ENCODE results near the gene SLC6A5. TPM values are rescaled to one million over a fixed set of nuclear protein-coding genes. Genes with fewer than 3 reads are reported as not detected.
"Not testable (repeated sequence)": the region's sequence is repeated elsewhere in the genome, so short reads cannot be mapped to it uniquely, and the experiment has no call there.

Gene SLC6A5
- polyA plus RNA-seq (ENCODE audit: insufficient read length in 10 of 10): under 1 TPM in 1 of 10 donors, not detected in 9; 0.06 TPM
- long read RNA-seq, donor 1: 0 reads
- long read RNA-seq, donor 2: 0 reads
- long read RNA-seq, donor 3: 0 reads
- long read RNA-seq, donor 4: 0 reads
- long read RNA-seq, donor 5: 0 reads
- long read RNA-seq, donor 6: 0 reads
- long read RNA-seq, donor 7: 0 reads
- long read RNA-seq, donor 8: 0 reads
- long read RNA-seq, donor 9: 0 reads

DNA sequence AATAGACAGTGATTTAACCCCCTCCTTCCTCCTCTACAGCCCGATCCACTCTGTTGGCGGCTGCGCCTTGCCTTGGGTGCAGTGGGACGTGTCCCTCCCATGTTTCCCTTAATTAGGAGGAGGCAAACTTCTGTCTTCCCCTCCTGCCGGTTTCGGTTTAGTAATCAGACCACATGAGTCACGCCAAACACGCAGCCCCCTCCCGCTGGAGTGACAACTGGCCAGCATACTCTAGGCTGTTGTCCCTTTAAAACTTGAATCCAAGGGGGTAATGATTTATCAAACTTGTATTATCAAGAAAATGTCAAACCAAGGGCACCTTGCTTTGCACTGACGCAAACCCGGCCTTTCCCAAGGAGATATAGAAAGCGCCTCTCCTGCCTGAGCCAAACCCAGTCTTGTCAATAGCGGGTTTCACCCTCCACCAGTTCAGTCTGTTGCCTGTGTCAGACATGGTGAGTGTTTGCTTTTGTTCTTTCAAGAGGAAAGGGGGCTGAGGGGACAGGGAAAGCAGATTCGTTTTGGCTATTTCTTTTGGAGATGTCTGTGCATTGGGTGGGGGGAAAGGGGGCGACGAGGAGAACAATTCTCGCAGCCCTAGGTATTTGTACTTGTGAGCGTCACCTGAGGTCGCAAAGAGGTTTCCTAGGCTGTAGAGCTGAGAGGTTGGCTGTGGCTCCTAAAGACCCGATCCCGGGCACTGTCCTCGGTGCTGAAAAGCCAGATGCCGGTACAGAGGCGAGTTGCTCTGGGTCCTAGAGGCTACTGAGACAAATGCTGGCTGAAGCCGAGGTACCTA is at the start of gene SLC6A5:
Gene SLC6A5 (plus strand): TSS at position 388 of the 799 bp plus-strand sequence. CDS start 65 bp downstream, at position 453.
- DNase-seq: peak; percentile 33 to 72 (median 66)

DNA sequence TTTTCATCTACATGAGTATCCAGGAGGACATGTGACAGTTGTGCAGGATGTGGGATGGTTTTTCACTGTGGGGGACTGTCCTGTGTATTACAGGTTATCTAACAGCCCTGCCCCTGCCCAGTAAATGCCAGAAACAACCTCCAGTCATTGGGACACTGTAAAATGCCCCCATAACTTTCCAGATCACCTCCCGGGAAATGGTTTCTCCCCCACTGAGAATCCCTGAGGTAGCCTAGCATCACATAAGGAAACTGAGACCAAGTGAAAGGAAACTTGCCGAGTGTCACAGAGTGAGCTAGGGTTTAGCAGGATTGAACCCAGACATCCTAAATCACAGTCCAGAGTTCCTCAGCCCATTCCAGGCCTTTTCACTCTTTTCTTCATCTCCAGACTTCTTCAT is 48.3 kb upstream of the SLC6A5 start:
- no peak for DNase-seq

DNA sequence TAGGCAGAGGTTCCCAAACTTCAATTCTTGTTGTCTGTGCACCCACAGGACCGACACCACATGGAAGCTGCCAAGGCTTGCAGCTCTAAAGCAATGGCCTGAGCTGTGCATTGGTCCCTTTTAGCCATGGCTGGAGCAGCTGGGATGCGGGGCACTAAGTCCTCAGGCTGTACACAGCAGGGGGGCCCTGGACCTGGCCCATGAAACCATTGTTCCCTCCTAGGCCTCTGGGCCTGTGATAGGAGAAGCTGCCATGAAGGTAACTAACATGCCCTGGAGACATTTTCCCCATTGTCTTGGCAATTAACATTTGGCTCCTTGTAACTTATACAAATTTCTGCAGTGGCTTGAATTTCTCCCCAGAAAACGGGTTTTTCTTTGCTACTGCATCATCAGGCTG is 43.6 kb upstream of the SLC6A5 start:
- no peak for DNase-seq

DNA sequence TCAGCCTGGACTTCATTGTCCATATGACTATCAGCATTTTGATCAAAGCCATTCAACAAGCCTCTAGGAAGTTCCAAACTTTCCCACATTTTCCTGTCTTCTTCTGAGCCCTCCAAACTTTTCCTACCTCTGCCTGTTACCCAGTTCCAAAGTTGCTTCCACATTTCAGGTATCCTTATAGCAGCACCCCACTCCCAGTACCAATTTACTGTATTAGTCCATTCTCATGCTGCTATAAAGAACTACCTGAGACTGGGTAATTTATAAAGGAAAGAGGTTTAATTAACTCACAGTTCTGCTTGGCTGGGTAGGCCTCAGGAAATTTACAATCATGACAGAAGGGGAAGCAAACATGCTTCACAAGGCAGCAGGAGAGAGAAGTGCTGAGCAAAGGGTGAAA is 43.0 kb upstream of the SLC6A5 start:
- not testable (repeated sequence) for DNase-seq

DNA sequence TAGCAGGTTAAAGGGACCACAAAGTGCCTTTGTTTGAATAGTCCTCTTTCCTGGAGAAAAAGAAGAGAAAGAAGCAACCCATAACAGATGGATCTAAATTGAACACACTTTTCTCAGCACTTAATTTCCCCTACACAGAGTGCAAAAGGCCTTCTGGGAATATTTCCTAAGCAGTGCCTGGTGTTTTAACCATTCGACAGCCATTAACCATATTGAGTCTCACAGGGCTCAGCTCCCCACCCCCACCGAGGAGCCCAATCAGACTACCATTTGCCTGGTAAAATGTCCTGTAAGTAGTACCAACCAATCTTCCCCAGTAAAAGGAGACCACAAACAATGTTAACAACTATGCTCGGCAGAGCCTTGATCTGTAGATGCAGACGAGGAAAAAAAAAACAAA is 40.7 kb upstream of the SLC6A5 start:
- DNase-seq: no peak

DNA sequence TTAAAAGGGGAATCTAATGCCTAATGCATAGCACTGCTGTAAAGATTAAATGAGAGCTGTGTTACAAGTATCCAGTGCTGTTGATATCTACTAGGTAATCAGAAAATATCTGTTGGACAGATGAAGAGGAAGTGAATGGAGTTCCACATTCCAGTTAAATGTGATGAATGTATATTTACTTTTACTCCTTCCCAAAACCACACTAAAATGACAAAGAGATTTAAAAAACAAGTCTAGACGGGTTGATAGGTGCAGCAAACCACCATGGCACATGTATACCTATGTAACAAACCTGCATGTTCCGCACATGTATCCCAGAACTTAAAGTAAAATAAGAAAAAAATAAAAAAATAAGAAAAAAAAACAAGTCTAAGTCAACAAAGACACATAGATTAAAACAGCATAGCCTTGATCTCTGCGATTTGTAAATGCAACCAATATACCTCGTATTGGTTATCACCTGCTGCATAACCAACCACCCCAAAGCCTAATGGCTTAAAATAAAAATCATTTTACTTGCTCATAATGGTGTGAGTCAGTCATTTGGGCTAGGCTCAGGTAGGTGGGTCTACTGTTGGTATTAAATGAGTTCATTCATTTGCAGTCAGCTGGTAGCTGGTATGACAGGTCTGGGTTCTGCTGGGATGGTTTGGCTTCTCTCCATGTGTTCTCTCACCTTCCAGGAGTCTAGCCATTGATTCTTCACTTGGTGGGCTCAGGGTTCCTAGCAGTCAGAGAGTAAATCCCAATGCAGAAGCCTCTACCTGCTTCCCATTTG is 39.7 kb upstream of the SLC6A5 start:
- DNase-seq: no peak

DNA sequence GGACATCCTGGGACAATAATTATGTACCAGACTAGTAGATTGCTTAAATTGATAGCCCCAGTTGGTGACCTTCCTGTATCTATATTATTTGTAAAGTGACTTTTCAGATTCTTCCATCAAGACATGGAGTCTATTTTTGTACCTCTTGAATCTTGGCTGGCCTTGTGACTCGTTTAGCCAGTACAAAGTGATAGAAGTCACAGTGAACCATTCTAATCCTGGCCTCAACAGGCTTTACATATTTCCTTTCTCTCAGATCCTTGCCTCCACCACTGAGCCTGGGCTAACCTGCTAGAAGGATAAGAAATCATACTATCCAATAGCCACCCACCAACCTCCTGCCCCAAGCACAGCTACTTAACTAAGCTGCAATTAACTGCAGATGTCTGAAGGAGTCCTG is 37.5 kb upstream of the SLC6A5 start:
- no peak for DNase-seq

DNA sequence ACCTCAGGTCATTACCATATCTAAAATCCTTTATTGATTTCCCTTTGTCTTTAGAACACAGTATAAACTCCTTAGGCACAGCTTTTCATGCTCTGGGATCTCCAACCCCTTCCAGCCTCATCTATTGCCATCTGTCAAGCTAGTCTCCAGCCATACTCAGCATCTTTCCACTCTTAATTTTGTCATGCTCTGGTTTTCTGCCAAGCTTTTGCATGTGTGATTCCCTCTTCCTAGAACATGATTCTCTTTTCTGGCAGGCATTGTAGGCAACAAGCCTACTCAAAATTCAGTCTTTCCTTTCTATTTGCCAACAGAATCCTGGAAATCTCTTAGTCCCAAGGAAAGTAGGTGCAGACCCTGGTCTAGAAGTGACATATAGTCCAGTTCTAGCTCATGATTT is 35.5 kb upstream of the SLC6A5 start:
- peak in 1 of 3 donors; percentile 4 for DNase-seq

DNA sequence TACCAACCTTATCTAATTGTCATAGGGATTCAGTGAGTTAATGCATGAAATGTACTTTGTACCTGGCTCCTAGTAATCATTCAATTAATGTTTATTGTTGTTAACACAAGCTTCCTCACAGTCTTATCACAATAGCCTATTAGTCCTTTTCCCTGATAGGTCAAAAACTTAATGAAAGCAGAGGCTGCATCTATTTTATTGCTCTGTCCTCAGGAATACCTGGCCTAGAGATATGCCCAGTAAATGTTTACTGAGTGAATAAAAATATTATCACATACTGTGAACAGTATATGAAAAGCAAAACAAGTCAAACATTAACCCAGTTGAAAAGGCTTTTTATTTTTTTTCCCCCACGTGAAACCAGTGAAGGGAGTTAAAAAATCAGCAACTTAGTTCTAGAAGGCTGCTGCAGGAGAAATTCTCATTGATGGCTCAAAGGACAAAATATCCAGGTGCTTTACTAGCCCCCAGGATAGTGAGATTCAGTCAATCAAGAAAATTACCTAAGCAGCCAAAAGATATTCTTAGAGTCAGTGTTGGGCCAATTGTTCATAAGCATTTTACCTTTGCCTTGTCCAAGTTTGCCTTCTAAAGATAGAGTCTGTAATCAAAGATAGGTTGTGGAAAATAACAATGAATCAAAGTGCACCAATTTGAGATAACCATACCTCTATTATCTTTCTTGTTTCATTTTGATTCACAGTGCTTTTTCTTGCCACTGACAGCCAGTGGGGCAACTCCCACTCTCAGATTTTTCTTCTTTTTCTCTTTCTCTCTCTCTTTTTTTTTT is 34.4 kb upstream of the SLC6A5 start:
- no peak for DNase-seq

DNA sequence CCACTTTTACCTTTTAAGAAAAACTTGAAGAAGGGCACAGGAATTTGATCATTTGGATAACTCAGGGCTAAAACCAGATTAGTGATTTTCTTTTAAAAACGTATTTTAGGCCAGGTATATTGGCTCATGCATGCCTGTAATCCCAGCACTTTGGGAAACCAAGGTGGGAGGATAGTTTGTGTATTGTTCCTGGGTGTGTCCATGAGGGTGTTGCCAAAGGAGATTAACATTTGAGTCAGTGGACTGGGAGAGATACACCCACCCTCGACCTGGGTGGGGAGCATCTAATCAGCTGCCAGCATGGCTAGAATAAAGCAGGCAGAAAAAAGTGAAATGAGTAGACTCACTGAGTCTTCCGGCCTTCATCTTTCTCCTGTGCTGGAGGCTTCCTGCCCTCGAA is 33.3 kb upstream of the SLC6A5 start:
- DNase-seq: not testable (repeated sequence)

DNA sequence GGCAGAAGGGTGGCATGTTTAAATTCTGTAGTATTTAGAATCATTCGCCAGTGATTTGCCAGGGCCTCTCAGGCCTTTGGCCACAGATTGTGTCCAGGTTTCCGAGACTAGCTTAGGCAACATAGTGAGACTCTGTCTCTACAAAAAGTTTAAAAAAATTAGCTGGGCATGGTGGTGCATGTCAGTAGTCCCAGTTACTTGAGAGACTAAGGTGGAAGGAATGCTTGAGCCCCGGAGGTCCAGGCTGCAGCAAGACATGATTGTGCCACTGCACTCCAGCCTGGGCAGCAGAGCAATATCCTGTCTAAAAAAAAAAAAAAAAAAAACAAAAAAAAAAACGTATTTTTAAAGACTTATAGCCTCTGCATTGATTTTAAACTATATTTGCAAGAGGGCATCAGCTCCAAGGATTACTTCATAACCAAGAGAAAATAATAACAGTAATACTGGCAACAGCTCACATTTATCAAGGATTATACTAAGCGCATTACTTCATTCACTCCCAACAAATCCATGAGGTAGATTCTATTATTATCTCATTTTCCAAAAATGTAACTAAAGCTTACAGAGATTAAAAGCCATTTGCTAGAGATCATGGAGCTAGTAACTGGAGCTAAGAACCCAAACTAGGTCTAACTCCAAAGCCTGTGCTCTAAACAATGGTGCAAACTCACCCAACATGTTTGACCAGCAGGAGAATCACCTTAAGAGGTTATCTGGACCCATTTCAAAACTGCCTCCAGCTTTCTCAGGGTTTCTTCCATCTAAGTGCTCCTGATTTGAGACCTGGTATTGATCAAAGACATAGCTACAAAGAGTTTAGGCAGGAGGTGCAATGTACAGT is 32.6 kb upstream of the SLC6A5 start:
- DNase-seq: no peak

DNA sequence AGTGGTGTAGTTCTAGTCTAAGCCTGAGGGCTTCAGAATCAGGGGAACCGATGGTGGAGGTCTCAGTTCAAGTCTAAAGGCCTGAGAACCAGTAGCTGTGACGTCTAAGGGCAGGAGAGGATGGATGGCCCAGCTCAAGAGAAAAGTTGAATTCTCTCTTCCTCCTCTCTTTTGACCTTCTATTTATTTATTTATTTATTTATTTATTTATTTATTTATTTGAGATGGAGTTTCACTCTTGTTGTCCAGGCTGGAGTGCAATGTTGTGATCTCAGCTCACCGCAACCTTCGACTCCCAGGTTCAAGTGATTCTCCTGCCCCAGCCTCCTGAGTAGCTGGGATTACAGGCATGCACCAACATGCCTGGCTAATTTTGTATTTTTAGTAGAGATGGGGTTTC is 19.7 kb upstream of the SLC6A5 start:
- not testable (repeated sequence) for DNase-seq

DNA sequence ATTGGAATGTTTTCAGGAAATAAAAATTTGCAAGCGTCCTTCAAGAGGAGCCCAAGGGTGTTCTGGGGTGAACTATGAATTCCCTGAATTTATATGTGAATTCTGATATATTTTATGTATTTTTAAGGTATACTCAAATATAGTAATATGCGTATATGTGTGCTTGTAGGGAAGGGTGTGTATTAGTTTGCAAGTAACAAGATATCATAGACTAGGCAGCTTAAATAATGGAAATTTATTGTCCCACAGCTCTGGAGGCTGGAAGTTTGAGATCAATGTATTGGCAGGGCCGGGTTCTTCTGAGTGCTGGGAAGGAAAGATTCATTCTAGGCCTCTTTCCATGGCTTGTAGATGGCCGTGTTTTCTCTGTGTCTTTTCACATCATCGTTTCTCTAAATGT is 16.2 kb upstream of the SLC6A5 start:
- DNase-seq: no peak

DNA sequence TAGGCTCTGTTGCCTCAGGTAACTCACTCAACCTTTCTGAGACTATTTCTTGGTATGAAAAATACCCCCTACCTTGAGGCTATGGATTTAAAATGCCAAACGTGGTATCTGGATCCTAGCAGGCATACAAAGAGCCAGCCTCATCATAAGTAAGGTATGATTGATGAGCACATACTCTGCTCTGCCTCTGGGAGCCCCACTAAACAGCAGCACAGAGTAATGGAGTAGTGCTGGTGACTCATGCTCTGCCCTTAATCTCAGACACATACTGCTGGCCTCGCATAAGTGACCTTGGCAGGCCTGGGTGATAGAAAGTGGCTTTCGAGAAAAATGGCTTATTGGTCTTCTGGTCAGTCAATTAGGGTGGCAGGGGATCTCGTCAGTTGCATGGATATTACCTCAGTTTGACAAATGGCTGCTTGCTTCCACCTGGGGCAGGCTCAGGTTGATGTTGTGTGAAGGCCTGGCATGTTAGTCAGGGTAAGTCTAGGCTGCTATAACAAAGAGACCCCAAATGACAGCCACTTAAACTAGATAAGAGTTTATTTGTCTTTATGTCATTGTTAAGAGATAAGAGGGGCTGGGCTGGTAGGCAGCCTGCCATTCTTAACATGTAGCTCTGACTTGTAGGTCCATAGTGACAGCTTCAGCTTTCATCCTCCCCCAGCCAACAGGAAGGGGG is 15.2 kb upstream of the SLC6A5 start:
- no peak for DNase-seq

DNA sequence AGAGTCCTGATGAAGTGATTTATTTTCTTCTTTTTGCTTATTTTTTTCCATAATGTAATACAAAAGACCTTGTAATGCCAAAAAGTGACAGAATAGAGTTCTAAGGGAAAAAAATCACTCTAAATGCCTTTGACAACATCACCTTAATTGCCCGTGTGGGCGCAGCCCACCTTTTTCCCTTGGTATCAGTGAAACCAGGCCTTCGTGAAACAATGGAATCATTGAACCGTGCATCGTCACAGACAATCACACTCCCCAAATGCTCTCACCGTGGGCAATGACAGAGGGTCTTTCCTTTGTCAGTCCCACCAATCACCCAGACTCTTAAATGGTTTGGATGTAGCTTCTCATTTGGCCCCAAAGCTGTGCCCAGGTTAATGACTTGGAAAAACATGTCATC is 9.6 kb upstream of the SLC6A5 start:
- no peak for DNase-seq

DNA sequence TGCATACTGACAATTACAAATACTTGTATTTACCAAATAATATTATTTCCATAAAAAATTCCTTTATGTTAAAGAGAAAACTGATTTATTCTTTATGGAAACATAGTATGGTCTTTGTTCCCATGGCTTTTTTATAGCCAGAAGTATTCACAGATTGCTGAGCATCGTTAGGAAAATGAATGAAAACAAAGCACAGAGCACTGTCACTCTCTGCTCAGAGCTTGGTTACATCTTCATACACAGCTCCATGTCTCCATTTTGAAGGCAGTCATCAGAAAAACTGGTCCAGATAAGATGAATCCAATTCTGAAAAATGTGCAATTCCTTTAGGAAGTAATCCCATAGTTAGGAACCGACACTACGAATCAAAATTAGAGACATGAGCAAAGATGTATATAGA is 9.0 kb upstream of the SLC6A5 start:
- no peak for DNase-seq

DNA sequence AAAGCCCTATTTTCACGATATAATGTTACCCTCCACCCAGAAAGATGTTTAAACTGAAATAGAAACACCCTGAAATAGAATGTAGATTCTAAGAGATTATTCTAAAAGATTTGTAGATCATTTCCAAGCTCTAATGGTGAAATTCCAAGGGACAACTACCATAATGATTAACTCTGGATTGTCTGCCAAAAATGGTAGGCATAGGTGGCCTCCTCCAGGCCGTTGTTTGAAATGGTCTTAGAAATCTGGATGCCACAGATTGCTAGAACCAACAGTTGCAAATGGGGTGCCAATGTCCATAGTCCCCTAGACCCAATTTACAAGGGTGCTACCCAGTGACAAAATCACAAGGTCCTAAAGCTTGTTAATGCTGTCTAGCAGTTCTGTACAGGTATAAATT is 6.7 kb upstream of the SLC6A5 start:
- DNase-seq: no peak

DNA sequence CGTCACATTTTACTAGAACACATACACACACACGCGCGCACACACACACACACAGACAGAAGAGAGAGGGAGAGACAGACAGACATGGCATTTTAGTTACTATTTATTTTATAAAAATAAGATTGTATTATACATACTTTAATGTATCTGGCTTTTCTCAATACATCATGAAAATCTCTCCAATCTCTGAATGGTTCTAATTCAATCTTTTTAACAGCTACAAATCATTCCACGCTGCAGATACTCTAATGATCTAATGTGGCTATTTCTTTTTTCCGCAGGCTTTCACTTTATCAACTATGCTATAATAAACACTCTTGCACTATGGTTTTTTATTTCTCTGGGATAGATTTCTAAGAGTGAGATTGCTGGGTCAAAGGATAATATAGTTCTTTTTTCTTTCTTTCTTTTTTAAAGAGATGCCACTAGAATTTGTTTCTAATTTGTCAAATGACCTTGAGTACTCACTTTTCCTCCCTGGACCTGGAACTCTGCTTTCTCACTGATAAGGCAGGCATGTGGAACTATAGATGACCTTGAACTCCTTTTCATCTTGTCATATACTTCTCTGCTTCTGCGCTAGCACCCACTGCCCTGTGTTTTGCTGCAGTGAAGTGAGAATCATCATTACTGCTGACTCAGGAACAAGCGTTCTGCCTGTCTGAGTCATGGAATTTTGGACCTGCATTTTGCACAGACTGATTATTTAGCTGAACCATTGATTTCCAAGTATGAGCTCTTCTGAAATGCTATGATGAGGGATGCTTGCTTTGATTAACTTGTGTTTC is 4.9 kb upstream of the SLC6A5 start:
- no peak for DNase-seq

DNA sequence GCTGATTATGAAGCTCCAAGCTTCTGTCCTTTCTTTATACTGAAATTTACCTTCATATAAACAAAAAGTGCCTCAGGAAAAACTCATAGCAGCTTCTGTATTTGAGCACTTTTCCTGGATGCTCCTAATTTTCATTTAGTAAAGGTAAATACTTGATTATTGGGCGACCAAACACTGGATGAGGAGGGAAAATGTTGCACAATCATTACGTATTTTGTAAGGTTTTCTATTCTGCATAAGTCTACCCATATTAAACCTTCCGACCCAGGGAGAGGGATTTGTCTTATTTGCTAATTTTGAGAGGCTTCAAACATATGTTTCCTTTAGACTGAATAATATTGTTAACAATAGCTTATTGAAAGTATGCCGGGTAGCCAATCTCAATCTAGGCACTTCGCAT is 4.3 kb upstream of the SLC6A5 start:
- DNase-seq: no peak

Data from muscle of back (tissue), 13 donors.